SK-N-MC (cell line): ENCODE data around the gene ARID1B.

Source experiments
- EZH2 ChIP-seq: fragments of 200-600 bp; sonication (generic); IDR thresholded peaks from one replicate; pipeline ENCODE4 v1.6.1; 2017; ENCODE audit warnings: antibody characterized with exemption
- POLR2AphosphoS5 ChIP-seq: IDR thresholded peaks from 2 replicates; pipeline ENCODE4 v1.6.1; 2012; ENCODE audit warnings: mild to moderate bottlenecking, low read depth, low read length, borderline replicate concordance

- TF ChIP-seq EZH2 (no peak), POLR2AphosphoS5 (no peak)
Measured at GRCh38 chr6:157222201-157222981, 445.2 kb downstream of the ARID1B start.
